SK-N-SH treated with all-trans-retinoic acid at 6 μM for 48 hours (cell line): ENCODE results near the gene ETV6.

ENCODE experiments used
- ATAC-seq: fragments of 200-7000 bp; cut with Tn5 transposase; 3 replicates; pipeline ENCODE4 v1.9.1; 2020; ENCODE audit warnings: mild to moderate bottlenecking, moderate library complexity
- ARNTL ChIP-seq: fragments of 450-650 bp; formaldehyde crosslinking; IDR thresholded peaks from 2 replicates; pipeline ENCODE4 v1.5.0; 2020; ENCODE audit warnings: low read depth, mild to moderate bottlenecking, moderate library complexity, borderline replicate concordance
- BACH2 ChIP-seq: fragments of 250-450 bp; sonication (Bioruptor Pico); IDR thresholded peaks from 2 replicates; pipeline ENCODE4 v1.9.0; 2021; ENCODE audit warnings: mild to moderate bottlenecking, borderline replicate concordance
- CREB5 ChIP-seq: fragments of 250-450 bp; sonication (Bioruptor Pico); IDR thresholded peaks from 2 replicates; pipeline ENCODE4 v1.5.1; 2020; ENCODE audit warnings: low read depth, mild to moderate bottlenecking, moderate library complexity
- CSDC2 ChIP-seq: fragments of 250-450 bp; sonication (Bioruptor Pico); IDR thresholded peaks from 2 replicates; pipeline ENCODE4 v1.5.0; 2020; ENCODE audit warnings: mild to moderate bottlenecking, moderate library complexity
- CSRNP3 ChIP-seq: fragments of 250-450 bp; sonication (Bioruptor Pico); IDR thresholded peaks from 2 replicates; pipeline ENCODE4 v1.5.1; 2021; ENCODE audit warnings: mild to moderate bottlenecking, moderate library complexity
- ESRRG ChIP-seq: fragments of 250-450 bp; sonication (Bioruptor Pico); IDR thresholded peaks from 2 replicates; pipeline ENCODE4 v1.6.1; 2021; ENCODE audit warnings: mild to moderate bottlenecking
- GLIS3 ChIP-seq: fragments of 250-450 bp; sonication (Bioruptor Pico); IDR thresholded peaks from 2 replicates; pipeline ENCODE4 v1.5.0; 2020; ENCODE audit warnings: mild to moderate bottlenecking, moderate library complexity
- ISL1 ChIP-seq: fragments of 250-450 bp; sonication (Bioruptor Pico); IDR thresholded peaks from 2 replicates; pipeline ENCODE4 v2.1.2; 2022; ENCODE audit warnings: mild to moderate bottlenecking, moderate library complexity
- OSR1 ChIP-seq: fragments of 250-450 bp; sonication (Bioruptor Pico); IDR thresholded peaks from 2 replicates; pipeline ENCODE4 v1.8.0; 2022; ENCODE audit warnings: moderate library complexity, mild to moderate bottlenecking, inconsistent platforms
- PPARA ChIP-seq: fragments of 250-450 bp; sonication (Bioruptor Pico); IDR thresholded peaks from 2 replicates; pipeline ENCODE4 v1.5.0; 2020; ENCODE audit warnings: mild to moderate bottlenecking, borderline replicate concordance
- RARB ChIP-seq: fragments of 250-450 bp; sonication (Bioruptor Pico); IDR thresholded peaks from 2 replicates; pipeline ENCODE4 v1.8.0; 2021; ENCODE audit warnings: mild to moderate bottlenecking, moderate library complexity
- SNAI2 ChIP-seq: fragments of 250-450 bp; sonication (Bioruptor Pico); IDR thresholded peaks from 2 replicates; pipeline ENCODE4 v1.5.0; 2020; ENCODE audit warnings: mild to moderate bottlenecking, moderate library complexity
- TCF4 ChIP-seq: fragments of 250-450 bp; sonication (Bioruptor Pico); IDR thresholded peaks from 2 replicates; pipeline ENCODE4 v1.8.0; 2021; ENCODE audit warnings: mild to moderate bottlenecking, moderate library complexity, borderline replicate concordance
- TOX ChIP-seq: fragments of 250-450 bp; sonication (Bioruptor Pico); IDR thresholded peaks from 2 replicates; pipeline ENCODE4 v1.8.0; 2021; ENCODE audit warnings: mild to moderate bottlenecking, moderate library complexity, borderline replicate concordance
- ZC3H10 ChIP-seq: fragments of 250-450 bp; sonication (Bioruptor Pico); IDR thresholded peaks from 2 replicates; pipeline ENCODE4 v1.5.1; 2021; ENCODE audit warnings: mild to moderate bottlenecking, moderate library complexity
- ZFP3 ChIP-seq: fragments of 250-450 bp; sonication (Bioruptor Pico); IDR thresholded peaks from 2 replicates; pipeline ENCODE4 v1.5.0; 2020; ENCODE audit warnings: mild to moderate bottlenecking, moderate library complexity
- ZFP30 ChIP-seq: fragments of 450-650 bp; formaldehyde crosslinking; IDR thresholded peaks from 2 replicates; pipeline ENCODE4 v1.5.0; 2022; ENCODE audit warnings: mild to moderate bottlenecking, moderate library complexity
- ZNF565 ChIP-seq: fragments of 450-650 bp; formaldehyde crosslinking; conservative IDR thresholded peaks from 2 replicates; pipeline ENCODE4 v1.5.0; 2020; ENCODE audit warnings: low read depth, mild to moderate bottlenecking, moderate library complexity
- ZNF70 ChIP-seq: fragments of 450-650 bp; formaldehyde crosslinking; IDR thresholded peaks from 2 replicates; pipeline ENCODE4 v1.5.0; 2020; ENCODE audit warnings: mild to moderate bottlenecking, moderate library complexity
- ZNF8 ChIP-seq: fragments of 450-650 bp; formaldehyde crosslinking; IDR thresholded peaks from 2 replicates; pipeline ENCODE4 v1.5.0; 2020; ENCODE audit warnings: mild to moderate bottlenecking, moderate library complexity
- TF ChIP-seq, protein P1 (sequence below): fragments of 250-450 bp; sonication (Bioruptor Pico); IDR thresholded peaks from 2 replicates; pipeline ENCODE4 v1.5.0; 2020; ENCODE audit warnings: mild to moderate bottlenecking, moderate library complexity

ETV6 gene

DNA sequence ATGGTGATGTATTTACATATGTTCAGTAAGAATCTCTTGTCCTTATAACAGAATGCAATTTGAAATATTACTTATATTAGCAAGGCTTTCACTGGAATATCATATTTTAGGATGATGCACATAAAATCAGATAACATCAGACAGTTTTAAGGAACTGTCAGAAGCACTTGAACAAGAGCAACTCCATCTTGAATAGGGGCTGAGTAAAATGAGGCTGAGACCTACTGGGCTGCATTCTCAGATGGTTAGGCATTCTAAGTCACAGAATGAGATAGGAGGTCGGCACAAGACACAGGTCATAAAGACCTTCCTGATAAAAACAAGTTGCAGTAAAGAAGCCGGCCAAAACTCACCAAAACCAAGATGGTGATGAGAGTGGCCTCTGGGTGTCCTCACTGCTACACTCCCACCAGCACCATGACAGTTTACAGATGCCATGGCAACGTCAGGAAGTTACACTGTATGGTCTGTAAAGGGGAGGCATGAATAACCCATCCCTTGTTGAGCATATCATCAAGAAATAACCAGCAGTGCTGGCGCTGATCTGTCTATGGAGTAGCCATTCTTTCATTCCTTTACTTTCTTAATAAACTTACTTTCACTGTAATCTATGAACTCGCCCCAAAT lies 27.6 kb upstream of the ETV6 start:
- no peak for ATAC-seq
- TF ChIP-seq SNAI2 (CRISPR knock-in tag) (no peak), ESRRG (CRISPR knock-in tag) (no peak), RARB (no peak), GLIS3 (no peak), ISL1 (CRISPR knock-in tag) (no peak), ZFP30 (no peak), PPARA (CRISPR knock-in tag) (no peak), CSRNP3 (no peak), CSDC2 (no peak), ZNF70 (no peak), ZC3H10 (CRISPR knock-in tag) (no peak), ZNF8 (no peak), ARNTL (CRISPR knock-in tag) (no peak)
- TF ChIP-seq, protein P1, sequence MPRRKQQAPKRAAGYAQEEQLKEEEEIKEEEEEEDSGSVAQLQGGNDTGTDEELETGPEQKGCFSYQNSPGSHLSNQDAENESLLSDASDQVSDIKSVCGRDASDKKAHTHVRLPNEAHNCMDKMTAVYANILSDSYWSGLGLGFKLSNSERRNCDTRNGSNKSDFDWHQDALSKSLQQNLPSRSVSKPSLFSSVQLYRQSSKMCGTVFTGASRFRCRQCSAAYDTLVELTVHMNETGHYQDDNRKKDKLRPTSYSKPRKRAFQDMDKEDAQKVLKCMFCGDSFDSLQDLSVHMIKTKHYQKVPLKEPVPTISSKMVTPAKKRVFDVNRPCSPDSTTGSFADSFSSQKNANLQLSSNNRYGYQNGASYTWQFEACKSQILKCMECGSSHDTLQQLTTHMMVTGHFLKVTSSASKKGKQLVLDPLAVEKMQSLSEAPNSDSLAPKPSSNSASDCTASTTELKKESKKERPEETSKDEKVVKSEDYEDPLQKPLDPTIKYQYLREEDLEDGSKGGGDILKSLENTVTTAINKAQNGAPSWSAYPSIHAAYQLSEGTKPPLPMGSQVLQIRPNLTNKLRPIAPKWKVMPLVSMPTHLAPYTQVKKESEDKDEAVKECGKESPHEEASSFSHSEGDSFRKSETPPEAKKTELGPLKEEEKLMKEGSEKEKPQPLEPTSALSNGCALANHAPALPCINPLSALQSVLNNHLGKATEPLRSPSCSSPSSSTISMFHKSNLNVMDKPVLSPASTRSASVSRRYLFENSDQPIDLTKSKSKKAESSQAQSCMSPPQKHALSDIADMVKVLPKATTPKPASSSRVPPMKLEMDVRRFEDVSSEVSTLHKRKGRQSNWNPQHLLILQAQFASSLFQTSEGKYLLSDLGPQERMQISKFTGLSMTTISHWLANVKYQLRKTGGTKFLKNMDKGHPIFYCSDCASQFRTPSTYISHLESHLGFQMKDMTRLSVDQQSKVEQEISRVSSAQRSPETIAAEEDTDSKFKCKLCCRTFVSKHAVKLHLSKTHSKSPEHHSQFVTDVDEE (CRISPR knock-in tag): no peak
- TF ChIP-seq, all 23 proteins: peak for 0

- TF ChIP-seq OSR1 (CRISPR knock-in tag) (no peak), ZC3H10 (CRISPR knock-in tag) (no peak), PPARA (CRISPR knock-in tag) (no peak), ZFP30 (no peak), RARB (no peak), ZNF565 (CRISPR knock-in tag) (no peak), TCF4 (CRISPR knock-in tag) (no peak), ZNF70 (no peak), CREB5 (CRISPR knock-in tag) (no peak), ISL1 (CRISPR knock-in tag) (no peak), ZFP3 (CRISPR knock-in tag) (no peak), ARNTL (CRISPR knock-in tag) (no peak), GLIS3 (no peak), CSDC2 (no peak), ESRRG (CRISPR knock-in tag) (no peak), CSRNP3 (no peak), TOX (CRISPR knock-in tag) (no peak)
- TF ChIP-seq, protein P1 (CRISPR knock-in tag): no peak
- TF ChIP-seq, all 23 proteins: peak for 0
- ATAC-seq: peak; percentile 76
These were observed 26.6 kb upstream of the ETV6 start for GRCh38 chr12:11622876-11623281.

DNA sequence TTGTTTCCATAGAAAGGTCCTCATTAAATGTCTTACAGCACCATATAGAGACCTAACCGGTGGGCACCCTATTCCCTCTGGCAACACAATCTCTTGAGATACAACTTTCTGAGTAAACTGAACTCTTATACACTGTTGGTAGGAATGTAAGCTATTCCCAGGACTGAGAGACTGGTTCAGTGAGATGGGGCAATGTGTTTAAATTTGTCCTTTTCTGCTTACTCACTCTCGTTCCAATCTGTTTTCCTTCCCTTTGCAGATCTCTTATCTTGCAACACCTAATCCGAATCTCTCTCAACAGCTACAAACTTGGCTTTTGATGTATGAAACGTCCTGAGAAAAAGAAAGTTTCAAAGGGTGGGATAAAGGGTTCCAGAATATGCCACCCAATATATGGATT lies 26.1 kb upstream of the ETV6 start:
- no peak for TF ChIP-seq ZFP30
- TF ChIP-seq CSDC2: no peak
- no peak for TF ChIP-seq TOX (CRISPR knock-in tag)
- no peak for TF ChIP-seq ZNF70
- no peak for TF ChIP-seq SNAI2 (CRISPR knock-in tag)
- no peak for TF ChIP-seq RARB
- TF ChIP-seq ZC3H10 (CRISPR knock-in tag): no peak
- no peak for TF ChIP-seq ARNTL (CRISPR knock-in tag)
- no peak for TF ChIP-seq OSR1 (CRISPR knock-in tag)
- TF ChIP-seq ZNF8: no peak
- no peak for TF ChIP-seq TCF4 (CRISPR knock-in tag)
- no peak for TF ChIP-seq ISL1 (CRISPR knock-in tag)
- TF ChIP-seq ZFP3 (CRISPR knock-in tag): no peak
- no peak for TF ChIP-seq CSRNP3
- TF ChIP-seq ESRRG (CRISPR knock-in tag): no peak
- TF ChIP-seq PPARA (CRISPR knock-in tag): no peak
- TF ChIP-seq BACH2 (CRISPR knock-in tag): no peak
- TF ChIP-seq CREB5 (CRISPR knock-in tag): no peak
- no peak; the same call in 2 of the 3 replicates for ATAC-seq
